SK-N-SH (cell line): ENCODE results near the gene CPNE1. TPM values are rescaled to one million over a fixed set of nuclear protein-coding genes. Genes with fewer than 3 reads are reported as not detected.

Source experiments
- CTCF ChIA-PET: fragments of 300-600, 350-600 bp; formaldehyde crosslinking; extraction: SDS; loops from one replicate; lab custom pipeline; 2021; lab: Yijun Ruan, JAX
- POLR2A ChIA-PET: fragments of 350-600 bp; sonication (Branson Sonifier 250); formaldehyde crosslinking; extraction: SDS; loops from one replicate; lab custom pipeline; 2020; ENCODE audit warnings: antibody characterized with exemption, inconsistent platforms; lab: Yijun Ruan, JAX
- DNase-seq: peaks from one replicate; pipeline ENCODE4 v3.0.0; 2012
- H2AFZ ChIP-seq: fragments of 200-600 bp; sonication (generic); 2 replicates; pipeline ENCODE4 v1.8.1; 2016; ENCODE audit warnings: antibody characterized with exemption, mild to moderate bottlenecking, low read depth
- H3F3A ChIP-seq: fragments of 200-600 bp; sonication (generic); replicated peaks from 2 replicates; pipeline ENCODE3; 2016; ENCODE audit warnings: antibody characterized with exemption, mild to moderate bottlenecking; ENCODE audit not compliant: insufficient read depth
- H3K27ac ChIP-seq, 2 experiments: fragments of 200-500 bp in 1 of 2; fragments of 200-600 bp in 1 of 2; sonication (Bioruptor generic) in 1 of 2; sonication (generic), shearing (Covaris generic) in 1 of 2; 2 replicates each; pipeline versions ENCODE4 v1.5.1 to v1.6.1; 2014 to 2016; ENCODE audit warnings: low read depth in 2 of 2, inconsistent platforms in 1 of 2, low read length in 1 of 2, mild to moderate bottlenecking in 1 of 2, mixed read lengths in 1 of 2
- H3K27me3 ChIP-seq: fragments of 200-600 bp; sonication (generic), shearing (Covaris generic); 2 replicates; pipeline ENCODE4 v1.6.1; 2016; ENCODE audit warnings: mixed run types; ENCODE audit not compliant: insufficient read depth
- H3K36me3 ChIP-seq, 2 experiments: fragments of 200-500 bp in 1 of 2; fragments of 200-600 bp in 1 of 2; sonication (Bioruptor generic) in 1 of 2; sonication (generic) in 1 of 2; replicated peaks in 1 of 2; 2 replicates each; pipeline versions ENCODE3 to v1.5.1; 2014 to 2016; ENCODE audit warnings: low read length in 1 of 2, mild to moderate bottlenecking in 1 of 2; ENCODE audit not compliant: insufficient read depth in 2 of 2, control insufficient read depth in 1 of 2
- H3K4me1 ChIP-seq, 2 experiments: fragments of 200-500 bp in 1 of 2; fragments of 200-600 bp in 1 of 2; sonication (Bioruptor generic) in 1 of 2; sonication (generic), shearing (Covaris generic) in 1 of 2; 2 replicates each; pipeline versions ENCODE4 v1.5.1 to v1.6.1; 2014 to 2016; ENCODE audit warnings: low read depth in 1 of 2, low read length in 1 of 2, mixed run types in 1 of 2; ENCODE audit not compliant: insufficient read depth in 2 of 2, control insufficient read depth in 1 of 2
- H3K4me2 ChIP-seq: fragments of 200-600 bp; sonication (generic), shearing (Covaris generic); 2 replicates; pipeline ENCODE4 v1.6.1; 2017; ENCODE audit warnings: mixed run types
- H3K4me3 ChIP-seq, 2 experiments: fragments of 200-500 bp in 1 of 2; fragments of 200-600 bp in 1 of 2; sonication (Bioruptor generic) in 1 of 2; sonication (generic), shearing (Covaris generic) in 1 of 2; 2 replicates each; pipeline versions ENCODE4 v1.5.1 to v1.8.1; 2014 to 2016; ENCODE audit warnings: low read depth in 2 of 2, inconsistent platforms in 1 of 2, low read length in 1 of 2, mild to moderate bottlenecking in 1 of 2, mixed read lengths in 1 of 2, moderate library complexity in 1 of 2
- H3K79me2 ChIP-seq: fragments of 200-600 bp; sonication (generic); 2 replicates; pipeline ENCODE4 v1.8.1; 2017; ENCODE audit warnings: mild to moderate bottlenecking; ENCODE audit not compliant: insufficient read depth
- H3K9ac ChIP-seq: fragments of 200-600 bp; sonication (generic); 2 replicates; pipeline ENCODE4 v1.6.1; 2017; ENCODE audit warnings: mixed run types
- H3K9me2 ChIP-seq: fragments of 200-600 bp; sonication (generic); 2 replicates; pipeline ENCODE4 v1.6.1; 2017; ENCODE audit warnings: mixed run types
- H3K9me3 ChIP-seq: fragments of 200-600 bp; sonication (generic); 2 replicates; pipeline ENCODE4 v1.6.1; 2017; ENCODE audit warnings: mixed run types, mild to moderate bottlenecking, moderate library complexity
- H4K20me1 ChIP-seq: fragments of 200-600 bp; sonication (generic); 2 replicates; pipeline ENCODE4 v1.6.1; 2017; ENCODE audit warnings: mild to moderate bottlenecking, mixed run types; ENCODE audit not compliant: insufficient read depth
- CHD2 ChIP-seq: fragments of 150-350 bp; IDR thresholded peaks from 2 replicates; pipeline ENCODE4 v1.6.1; 2018; ENCODE audit warnings: low read length; ENCODE audit not compliant: partially characterized antibody
- CTCF ChIP-seq: fragments of 200-600 bp; sonication (generic); IDR thresholded peaks from 2 replicates; pipeline ENCODE4 v1.6.1; 2017; ENCODE audit warnings: antibody characterized with exemption, mild to moderate bottlenecking, moderate library complexity
- EP300 ChIP-seq, 2 experiments: IDR thresholded peaks; 2 replicates each; pipeline versions ENCODE4 v1.4.0 to v1.6.1; 2012; ENCODE audit warnings: borderline replicate concordance in 1 of 2, low read depth in 1 of 2, low read length in 1 of 2
- FOSL2 ChIP-seq: IDR thresholded peaks from 2 replicates; pipeline ENCODE4 v1.4.0; 2012; ENCODE audit warnings: low read depth, mild to moderate bottlenecking, moderate library complexity, borderline replicate concordance
- GABPA ChIP-seq: IDR thresholded peaks from 2 replicates; pipeline ENCODE4 v1.4.0; 2012; ENCODE audit warnings: low read depth, mild to moderate bottlenecking
- IRF3 ChIP-seq: fragments of 150-350 bp; IDR thresholded peaks from 2 replicates; pipeline ENCODE4 v1.6.1; 2016; ENCODE audit warnings: mild to moderate bottlenecking, low read depth, low read length
- JUND ChIP-seq: IDR thresholded peaks from 2 replicates; pipeline ENCODE4 v1.4.0; 2012
- PBX3 ChIP-seq: IDR thresholded peaks from 2 replicates; pipeline ENCODE4; 2012
- RFX5 ChIP-seq: IDR thresholded peaks from 2 replicates; pipeline ENCODE4 v1.6.1; 2012; ENCODE audit warnings: mild to moderate bottlenecking, improper control_type of control experiment, low read length
- SMC3 ChIP-seq: IDR thresholded peaks from 2 replicates; pipeline ENCODE4 v1.6.1; 2012; ENCODE audit warnings: low read depth, low read length, improper control_type of control experiment
- TCF12 ChIP-seq: IDR thresholded peaks from 2 replicates; pipeline ENCODE4 v1.4.0; 2012
- USF1 ChIP-seq: IDR thresholded peaks from 2 replicates; pipeline ENCODE4 v1.4.0; 2012; ENCODE audit warnings: low read depth, borderline replicate concordance
- USF2 ChIP-seq: fragments of 150-350 bp; IDR thresholded peaks from 2 replicates; pipeline ENCODE4 v1.6.1; 2017; ENCODE audit warnings: antibody characterized with exemption, low read length, low read depth, borderline replicate concordance
- ZBTB33 ChIP-seq: IDR thresholded peaks from 2 replicates; pipeline ENCODE4 v1.4.0; 2012; ENCODE audit warnings: low read depth, borderline replicate concordance
- polyA plus RNA-seq, 3 experiments: library from polyadenylated mRNA; depleted of rRNA; stranded (reverse); fragments of >200 nt; gene quantifications; 2 replicates each; pipeline ENCODE4 v1.2.3, GENCODE V29; 2012

Gene CPNE1
- polyA plus RNA-seq, 1 of the 3 experiments (the other 2 are of a cell fraction), result 279 TPM

GRCh38 chr20:35651958-35652357 is 12.7 kb downstream of the CPNE1 start:
- DNase-seq, result no peak
- H3K4me2 ChIP-seq, result no peak overlapping the region
- POLR2A ChIA-PET, result interaction anchor here (0.6 to 1.3 kb wide), 2 partner anchors 33 to 292 kb away, joined by 3 to 4 read pairs; no protein-coding TSS in a partner anchor
- H3K4me3 ChIP-seq, result no peak overlapping the region
- no peaks in the 10 kb centered on the region for H3K27me3 ChIP-seq
- H4K20me1 ChIP-seq, result peaks cover 98% of the 10 kb centered on the region
- H3K9ac ChIP-seq, result no peak overlapping the region
- TF ChIP-seq JUND (no peak), USF2 (no peak), CHD2 (no peak), CTCF (no peak), TCF12 (no peak), GABPA (no peak), SMC3 (no peak), IRF3 (no peak), USF1 (no peak), ZBTB33 (no peak), PBX3 (no peak), RFX5 (no peak), EP300 (IDR thresholded peaks at IDR 0.05; ENCODE audit: borderline replicate concordance in 1 of 2, low read depth in 1 of 2, low read length in 1 of 2) (no peak), FOSL2 (no peak)
- TF ChIP-seq, all 33 proteins: peak for 0
- no peaks in the 10 kb centered on the region for H3K9me3 ChIP-seq
- H2AFZ ChIP-seq, result no peak overlapping the region
- peaks cover 24% of the 10 kb centered on the region for H3F3A ChIP-seq
- peaks cover 3% of the 10 kb centered on the region in 2 experiments; a peak in 2 of 4 replicates for H3K4me1 ChIP-seq
- peaks cover 56 to 62% of the 10 kb centered on the region in 2 experiments for H3K36me3 ChIP-seq
- CTCF ChIA-PET, result interaction anchor here (1.3 to 1.7 kb wide), 2 partner anchors 32 to 35 kb away, joined by 5 to 10 read pairs; no protein-coding TSS in a partner anchor
- no peaks in the 10 kb centered on the region for H3K9me2 ChIP-seq
- H3K27ac ChIP-seq, result no peak overlapping the region
- peaks cover 100% of the 10 kb centered on the region for H3K79me2 ChIP-seq
